Measurements from ENCODE around the gene KIF4A. TPM values are rescaled to one million over a fixed set of nuclear protein-coding genes. Genes with fewer than 3 reads are reported as not detected.
A peak's percentile ranks its signal among the peaks of the same experiment; 100 is the strongest.

KIF4A gene
- total RNA-seq, 1 experiment from 2014 or later: 52.9 TPM

DNA sequence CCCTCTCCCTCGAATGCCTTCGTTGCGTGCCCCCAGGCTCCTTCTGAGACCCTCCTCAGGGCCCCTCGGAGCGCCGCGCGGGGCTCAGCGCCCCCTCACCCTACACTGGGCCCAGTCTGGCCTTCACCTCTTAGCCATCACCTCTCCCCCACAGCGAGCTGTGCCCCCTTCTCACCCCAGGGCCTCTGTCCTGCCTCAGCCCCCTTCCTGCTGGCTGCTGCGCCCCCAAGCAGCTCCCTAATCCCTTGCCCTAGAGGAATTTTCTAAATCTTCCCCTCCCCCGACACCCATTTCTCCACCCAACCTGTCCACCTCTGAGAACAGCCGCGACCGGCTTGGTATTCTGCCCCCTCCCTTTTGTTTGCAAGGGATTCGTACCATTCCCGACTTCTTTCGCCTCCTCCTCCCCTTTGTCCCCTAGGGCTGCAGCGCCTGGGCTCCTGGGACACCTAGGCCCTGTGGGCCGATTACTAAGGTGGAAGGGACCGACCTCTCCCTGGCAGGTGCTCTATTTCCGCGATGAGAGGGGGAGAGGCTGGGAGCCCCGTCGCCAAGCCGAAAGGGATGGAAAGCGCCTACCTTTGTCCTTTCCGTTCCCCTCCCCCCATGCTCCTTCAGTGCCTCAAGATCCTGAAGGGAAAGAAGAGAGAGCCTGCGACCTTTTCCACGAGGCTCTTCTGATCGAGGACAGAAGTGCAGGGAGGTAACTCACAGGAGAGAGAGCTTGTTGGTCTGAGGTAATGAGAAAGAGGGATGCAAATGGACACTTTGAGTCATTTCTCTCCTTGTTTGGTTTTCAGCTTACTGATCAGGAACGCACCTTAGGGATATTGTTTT is 165.7 kb downstream of the KIF4A start:
- Histone ChIP-seq H2AFZ (peak overlapping the region; percentile 81), H3K4me3 (peak overlapping the region; percentile 83), H3K27ac (peak overlapping the region; percentile 51), H3K79me2 (ENCODE audit: low read depth) (peaks cover 56% of the 10 kb centered on the region), H3K9me2 (ENCODE audit: insufficient read depth) (no peaks in the 10 kb centered on the region), H4K20me1 (ENCODE audit: insufficient read depth) (peaks cover 5% of the 10 kb centered on the region; the same call in 1 of the 2 replicates), H3K4me1 (replicated peaks; ENCODE audit: insufficient read depth) (peaks cover 35% of the 10 kb centered on the region), H3K4me2 (peak overlapping the region; percentile 95), H3K9me3 (ENCODE audit: insufficient read depth, low read depth) (no peaks in the 10 kb centered on the region), H3K27me3 (ENCODE audit: insufficient read depth, low read depth) (no peaks in the 10 kb centered on the region), H3K36me3 (ENCODE audit: low read depth) (peaks cover 12% of the 10 kb centered on the region), H3F3A (ENCODE audit: insufficient read depth, low read depth) (peaks cover 21% of the 10 kb centered on the region; the same call in 1 of the 2 replicates)
- POLR2A ChIA-PET (ENCODE audit: unreplicated experiment): interaction anchor here (1.3 kb wide), 1 partner anchor 21 kb away, joined by 5 read pairs; no protein-coding TSS in a partner anchor
- intact Hi-C loops (cut with micrococcal nuclease; ENCODE audit: unreplicated experiment): loop anchor here (10.0 kb wide), 1 partner anchor 209 kb away; no protein-coding TSS in a partner anchor
- peak; percentile 19 to 46 for DNase-seq
- TF ChIP-seq, protein P1, sequence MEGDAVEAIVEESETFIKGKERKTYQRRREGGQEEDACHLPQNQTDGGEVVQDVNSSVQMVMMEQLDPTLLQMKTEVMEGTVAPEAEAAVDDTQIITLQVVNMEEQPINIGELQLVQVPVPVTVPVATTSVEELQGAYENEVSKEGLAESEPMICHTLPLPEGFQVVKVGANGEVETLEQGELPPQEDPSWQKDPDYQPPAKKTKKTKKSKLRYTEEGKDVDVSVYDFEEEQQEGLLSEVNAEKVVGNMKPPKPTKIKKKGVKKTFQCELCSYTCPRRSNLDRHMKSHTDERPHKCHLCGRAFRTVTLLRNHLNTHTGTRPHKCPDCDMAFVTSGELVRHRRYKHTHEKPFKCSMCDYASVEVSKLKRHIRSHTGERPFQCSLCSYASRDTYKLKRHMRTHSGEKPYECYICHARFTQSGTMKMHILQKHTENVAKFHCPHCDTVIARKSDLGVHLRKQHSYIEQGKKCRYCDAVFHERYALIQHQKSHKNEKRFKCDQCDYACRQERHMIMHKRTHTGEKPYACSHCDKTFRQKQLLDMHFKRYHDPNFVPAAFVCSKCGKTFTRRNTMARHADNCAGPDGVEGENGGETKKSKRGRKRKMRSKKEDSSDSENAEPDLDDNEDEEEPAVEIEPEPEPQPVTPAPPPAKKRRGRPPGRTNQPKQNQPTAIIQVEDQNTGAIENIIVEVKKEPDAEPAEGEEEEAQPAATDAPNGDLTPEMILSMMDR (conservative IDR thresholded peaks at IDR 0.05): no peak
- TF ChIP-seq EZH2 (IDR thresholded peaks at IDR 0.05; ENCODE audit: low read depth): no peak
- CTCF ChIA-PET: interaction anchor here (0.6 to 0.7 kb wide), 2 partner anchors 10 to 977 kb away, joined by 3 to 4 read pairs; no protein-coding TSS in a partner anchor
- TSS peak; percentile 24 for BruUV-seq (replicated peaks)

GRCh38 chrX:70456256-70456655 is 166.4 kb downstream of the KIF4A start:
- Histone ChIP-seq H4K20me1 (ENCODE audit: insufficient read depth) (peaks cover 5% of the 10 kb centered on the region; the same call in 1 of the 2 replicates), H3K4me2 (peak overlapping the region; percentile 95), H3F3A (ENCODE audit: insufficient read depth, low read depth) (peaks cover 21% of the 10 kb centered on the region; the same call in 1 of the 2 replicates), H3K27me3 (ENCODE audit: insufficient read depth, low read depth) (no peaks in the 10 kb centered on the region), H3K27ac (no peak overlapping the region), H3K79me2 (ENCODE audit: low read depth) (peaks cover 62% of the 10 kb centered on the region), H3K36me3 (ENCODE audit: low read depth) (peaks cover 14% of the 10 kb centered on the region), H3K9me3 (ENCODE audit: insufficient read depth, low read depth) (no peaks in the 10 kb centered on the region), H3K4me1 (replicated peaks; ENCODE audit: insufficient read depth) (peaks cover 35% of the 10 kb centered on the region), H2AFZ (no peak overlapping the region), H3K4me3 (peak overlapping the region; percentile 83), H3K9me2 (ENCODE audit: insufficient read depth) (no peaks in the 10 kb centered on the region)
- CTCF ChIA-PET: interaction anchor here (0.6 kb wide), 1 partner anchor 10 kb away, joined by 4 read pairs; no protein-coding TSS in a partner anchor
- TF ChIP-seq, protein P1 (conservative IDR thresholded peaks at IDR 0.05): no peak
- no peak for TF ChIP-seq EZH2 (IDR thresholded peaks at IDR 0.05; ENCODE audit: low read depth)
- POLR2A ChIA-PET (ENCODE audit: unreplicated experiment): interaction anchor here (1.3 kb wide), 1 partner anchor 21 kb away, joined by 5 read pairs; no protein-coding TSS in a partner anchor
- no peak for DNase-seq
- intact Hi-C loops (cut with micrococcal nuclease; ENCODE audit: unreplicated experiment): loop anchor here (10.0 kb wide), 1 partner anchor 209 kb away; no protein-coding TSS in a partner anchor
- no TSS peak for BruUV-seq (replicated peaks)

- BruUV-seq (replicated peaks): no TSS peak
- Histone ChIP-seq H3K4me2 (no peak overlapping the region), H3F3A (ENCODE audit: insufficient read depth, low read depth) (no peaks in the 10 kb centered on the region), H3K27ac (no peak overlapping the region), H4K20me1 (ENCODE audit: insufficient read depth) (peaks cover 9% of the 10 kb centered on the region; the same call in 1 of the 2 replicates), H3K27me3 (ENCODE audit: insufficient read depth, low read depth) (no peaks in the 10 kb centered on the region), H3K4me1 (replicated peaks; ENCODE audit: insufficient read depth) (peaks cover 10% of the 10 kb centered on the region; the same call in 1 of the 2 replicates), H3K9me3 (ENCODE audit: insufficient read depth, low read depth) (no peaks in the 10 kb centered on the region), H3K79me2 (ENCODE audit: low read depth) (peaks cover 76% of the 10 kb centered on the region), H3K4me3 (no peak overlapping the region), H3K9me2 (ENCODE audit: insufficient read depth) (no peaks in the 10 kb centered on the region), H3K36me3 (ENCODE audit: low read depth) (peaks cover 14% of the 10 kb centered on the region), H2AFZ (no peak overlapping the region)
- ChIA-PET CTCF (no interaction called here), POLR2A (ENCODE audit: unreplicated experiment) (interaction anchor here (0.6 kb wide), 1 partner anchor 822 kb away, joined by 4 read pairs; the partner anchor contains the start of gene NONO)
- no peak for DNase-seq
- intact Hi-C loops (cut with micrococcal nuclease; ENCODE audit: unreplicated experiment): no loop called here
- TF ChIP-seq, protein P1 (conservative IDR thresholded peaks at IDR 0.05): no peak
- TF ChIP-seq EZH2 (IDR thresholded peaks at IDR 0.05; ENCODE audit: low read depth): no peak
Measured at GRCh38 chrX:70461026-70461425, 171.1 kb downstream of the KIF4A start.
